NK-92 (cell line): Measurements from ENCODE around the gene MYL9.

Experiments used
- DNase-seq: peaks from one replicate; lab custom pipeline; 2025; ENCODE audit not compliant: unreplicated experiment; lab: John Stamatoyannopoulos, UW

The MYL9 gene

GRCh38 chr20:36579996-36580545 is 38.8 kb downstream of the MYL9 start:
- DNase-seq = no peak

GRCh38 chr20:36582322-36582721 is 41.0 kb downstream of the MYL9 start:
- DNase-seq = no peak

- DNase-seq = no peak
These were observed 41.5 kb downstream of the MYL9 start for GRCh38 chr20:36582821-36583220.

- no peak for DNase-seq
These were observed 42.7 kb downstream of the MYL9 start for GRCh38 chr20:36584018-36584481.

GRCh38 chr20:36585410-36586125 is 44.2 kb downstream of the MYL9 start:
- no peak for DNase-seq

GRCh38 chr20:36587388-36588070 is 46.2 kb downstream of the MYL9 start:
- DNase-seq = no peak

GRCh38 chr20:36591281-36591680 is 50.0 kb downstream of the MYL9 start:
- no peak for DNase-seq

- DNase-seq = no peak
These were observed 50.7 kb downstream of the MYL9 start for GRCh38 chr20:36591854-36592641.

- DNase-seq = no peak
These were observed 52.1 kb downstream of the MYL9 start for GRCh38 chr20:36593347-36593929.

GRCh38 chr20:36599912-36600345 is 58.6 kb downstream of the MYL9 start:
- no peak for DNase-seq
